ENCODE data around the gene MYH16.
"Not testable (repeated sequence)": the region's sequence is repeated elsewhere in the genome, so short reads cannot be mapped to it uniquely, and the experiment has no call there.

Gene MYH16

DNA sequence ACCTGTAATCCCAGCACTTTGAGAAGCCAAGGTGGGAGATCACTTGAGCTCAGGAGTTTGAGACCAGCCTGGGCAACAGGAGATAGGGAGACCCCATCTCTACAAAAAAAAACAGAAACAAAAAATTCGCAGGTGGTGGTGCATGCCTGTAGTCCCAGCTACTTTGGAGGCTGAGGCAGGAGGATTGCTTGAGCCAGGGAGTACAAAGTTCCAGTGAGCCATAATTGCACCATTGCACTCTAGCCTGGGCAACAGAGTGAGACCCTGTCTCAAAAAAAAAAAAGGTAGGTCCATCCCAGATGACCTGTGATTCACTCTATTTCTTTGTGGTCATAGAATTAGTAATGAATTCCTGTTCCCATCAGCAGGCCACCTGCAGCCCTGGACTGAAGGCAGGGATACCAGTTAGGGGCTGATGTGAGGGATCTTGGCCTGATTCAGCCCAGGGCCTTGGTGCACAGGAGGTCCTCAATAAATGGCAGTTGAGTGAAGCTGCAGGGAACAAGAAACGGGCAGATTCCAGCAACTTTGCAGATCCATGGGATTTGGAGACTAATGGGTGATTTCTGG lies at the start of gene MYH16:
Gene MYH16 (plus strand): TSS at position 364 of the 570 bp plus-strand sequence.
- no peak for DNase-seq

DNA sequence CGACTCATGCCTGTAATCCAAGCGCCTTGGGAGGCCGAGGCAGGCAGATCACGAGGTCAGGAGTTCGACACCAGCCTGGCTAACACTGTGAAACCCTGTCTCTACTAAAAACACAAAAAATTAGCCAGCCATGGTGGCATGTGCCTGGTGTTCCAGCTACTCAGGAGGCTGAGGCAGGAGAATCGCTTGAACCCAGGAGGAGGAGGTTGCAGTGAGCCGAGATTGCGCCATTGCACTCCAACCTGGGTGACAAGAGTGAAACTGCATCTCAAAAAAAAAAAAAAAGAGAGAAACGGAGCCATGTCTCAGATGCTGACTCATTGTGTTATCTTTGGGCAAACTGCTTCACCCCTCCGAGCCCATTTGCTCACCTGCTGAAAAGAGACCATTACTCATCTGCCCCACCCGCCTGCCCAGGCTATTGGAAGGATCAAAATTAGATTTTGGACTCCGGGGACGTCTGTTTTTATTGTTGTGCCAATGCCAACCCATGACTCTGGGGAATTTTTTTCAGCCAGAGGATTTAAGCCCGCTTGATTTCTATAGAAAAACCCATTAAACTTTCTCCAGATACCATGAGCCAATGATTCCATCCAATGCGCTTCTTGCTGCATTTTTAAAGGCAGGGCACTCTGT lies 48.3 kb upstream of the MYH16 start:
- not testable (repeated sequence) for DNase-seq

- DNase-seq: no peak
These were observed 47.8 kb upstream of the MYH16 start for GRCh38 chr7:99224899-99225265.

- DNase-seq: no peak
These were observed 43.4 kb upstream of the MYH16 start for GRCh38 chr7:99229234-99229633.

GRCh38 chr7:99232082-99232770 lies 40.4 kb upstream of the MYH16 start:
- DNase-seq: no peak

GRCh38 chr7:99232955-99233354 lies 39.7 kb upstream of the MYH16 start:
- DNase-seq: not testable (repeated sequence)

- no peak for DNase-seq
These were observed 38.5 kb upstream of the MYH16 start for GRCh38 chr7:99234185-99234584.

DNA sequence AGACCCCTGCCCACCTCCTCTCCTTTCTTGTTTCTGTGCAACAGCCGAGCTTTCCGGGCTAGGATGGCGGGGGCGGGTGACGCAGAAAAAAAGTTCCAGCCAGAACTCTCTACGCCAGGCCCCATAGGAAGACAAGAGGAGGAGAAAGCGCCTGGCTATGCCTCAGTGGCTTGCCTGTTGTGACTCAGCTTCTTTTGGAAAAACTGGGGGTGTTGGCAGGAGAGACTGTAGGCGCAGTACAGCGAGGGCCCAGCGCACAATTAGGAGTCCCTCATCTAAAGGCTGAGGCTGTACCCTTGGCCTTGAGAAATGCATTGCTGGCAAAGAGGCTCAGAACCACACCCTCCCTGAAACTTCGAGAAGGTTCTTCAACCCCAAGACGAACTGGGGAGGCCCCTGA lies 36.7 kb upstream of the MYH16 start:
- no peak for DNase-seq

GRCh38 chr7:99237876-99238275 lies 34.8 kb upstream of the MYH16 start:
- not testable (repeated sequence) for DNase-seq

GRCh38 chr7:99238558-99239341 lies 33.9 kb upstream of the MYH16 start:
- no peak for DNase-seq

DNA sequence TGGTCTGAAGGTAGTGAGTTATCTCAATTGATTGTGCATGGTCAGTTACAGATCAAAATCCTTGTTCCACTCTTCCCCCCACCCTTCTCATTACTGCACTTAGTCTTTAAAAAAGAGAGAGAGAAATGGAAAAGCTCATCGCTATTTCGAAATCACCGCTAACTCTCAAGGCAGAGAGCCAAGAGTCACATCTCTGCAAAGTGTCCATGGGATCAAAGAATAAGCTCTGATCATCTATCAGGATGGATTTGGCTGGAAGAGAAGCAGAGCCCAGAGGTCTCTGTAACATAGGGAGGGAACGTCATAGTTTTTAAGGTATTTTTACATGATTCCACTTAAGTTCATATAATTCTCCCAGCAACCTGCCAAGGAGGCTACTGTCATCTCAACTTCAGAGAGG lies 30.0 kb upstream of the MYH16 start:
- DNase-seq: no peak

DNA sequence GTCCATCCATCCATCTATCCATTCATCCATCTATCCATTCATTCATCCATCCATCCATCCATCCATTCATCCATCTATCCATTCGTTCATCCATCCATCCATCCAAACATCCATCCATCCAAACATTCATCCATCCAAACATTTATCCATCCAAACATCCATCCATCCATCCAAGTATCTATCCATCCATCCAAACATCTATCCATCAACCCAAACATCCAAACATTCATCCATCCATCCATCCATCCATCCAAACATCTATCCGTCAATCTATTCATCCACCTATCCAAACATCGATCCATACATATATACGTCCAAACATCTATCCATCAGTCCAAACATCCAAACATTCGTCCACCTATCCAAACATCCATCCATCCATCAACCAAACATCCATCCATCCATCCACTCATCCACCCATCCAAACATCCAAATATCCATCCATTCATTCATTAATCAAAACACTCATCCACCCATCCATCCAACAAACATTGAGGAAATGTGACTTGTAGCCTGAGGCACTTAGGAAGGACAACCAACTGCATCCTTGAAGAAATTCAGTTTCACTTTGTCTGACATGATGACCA lies 28.8 kb upstream of the MYH16 start:
- DNase-seq: no peak

DNA sequence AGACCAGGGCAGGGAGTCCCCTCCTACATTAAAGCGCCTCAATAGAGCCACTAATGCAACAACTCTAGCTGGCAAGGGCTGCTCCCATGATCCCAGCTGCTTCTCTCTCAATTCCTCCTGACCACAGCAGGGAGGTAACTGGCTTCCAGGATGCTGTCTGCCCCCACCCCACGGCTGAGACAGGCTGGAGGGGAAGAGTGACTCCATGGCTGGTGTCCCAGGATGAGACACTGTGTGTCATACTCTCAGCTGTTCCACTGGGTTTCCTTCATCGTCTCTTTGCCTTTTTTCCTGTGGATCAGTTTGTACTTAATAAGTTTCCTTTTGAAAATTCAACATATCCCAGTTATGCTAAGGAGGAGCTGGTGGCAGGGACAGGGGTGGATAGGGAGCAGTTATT lies 27.7 kb upstream of the MYH16 start:
- no peak for DNase-seq

GRCh38 chr7:99248391-99249095 lies 24.1 kb upstream of the MYH16 start:
- no peak for DNase-seq

- DNase-seq: no peak
These were observed 22.6 kb upstream of the MYH16 start for GRCh38 chr7:99249985-99250575.

GRCh38 chr7:99252166-99252895 lies 20.3 kb upstream of the MYH16 start:
- DNase-seq: no peak

DNA sequence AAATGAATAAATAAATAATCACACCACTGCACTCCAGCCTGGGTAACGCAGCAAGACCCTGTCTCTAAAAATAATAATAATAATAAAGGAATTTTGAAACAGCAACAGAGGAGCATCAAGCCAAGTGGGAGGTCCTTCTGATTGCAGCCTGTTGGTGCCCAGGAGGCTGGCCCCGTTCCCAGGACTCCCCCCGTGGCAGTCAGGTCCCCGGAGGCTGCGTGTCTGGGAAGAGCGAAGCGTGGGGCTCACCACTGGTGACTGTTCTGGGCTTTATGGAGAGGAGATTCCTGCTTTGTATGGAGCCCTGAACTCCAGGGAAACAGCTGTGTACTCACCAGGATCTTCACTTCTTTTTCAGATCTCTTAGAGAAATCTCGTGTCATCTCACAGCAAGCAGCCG lies 19.3 kb upstream of the MYH16 start:
- no peak for DNase-seq

GRCh38 chr7:99254390-99254789 lies 18.2 kb upstream of the MYH16 start:
- no peak for DNase-seq

DNA sequence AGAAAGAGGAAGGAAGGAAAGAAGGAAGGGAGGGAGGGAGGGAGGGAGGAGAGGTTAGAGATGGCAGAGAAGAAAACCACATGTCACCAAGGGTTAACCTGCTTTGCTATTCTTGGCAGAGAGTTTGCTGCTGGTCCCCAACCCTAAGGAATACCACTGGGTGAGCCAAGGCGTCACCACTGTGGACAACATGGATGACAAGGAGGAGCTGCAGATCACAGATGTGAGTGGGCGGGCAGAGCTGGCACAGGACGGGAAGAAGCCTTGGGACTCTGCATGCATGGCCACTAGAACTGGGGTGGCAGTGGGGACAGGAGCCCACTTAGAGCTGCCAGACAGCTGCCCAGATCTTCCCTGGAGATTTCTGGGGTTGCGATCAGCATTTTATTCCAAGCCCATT lies 17.2 kb upstream of the MYH16 start:
- DNase-seq: no peak

DNA sequence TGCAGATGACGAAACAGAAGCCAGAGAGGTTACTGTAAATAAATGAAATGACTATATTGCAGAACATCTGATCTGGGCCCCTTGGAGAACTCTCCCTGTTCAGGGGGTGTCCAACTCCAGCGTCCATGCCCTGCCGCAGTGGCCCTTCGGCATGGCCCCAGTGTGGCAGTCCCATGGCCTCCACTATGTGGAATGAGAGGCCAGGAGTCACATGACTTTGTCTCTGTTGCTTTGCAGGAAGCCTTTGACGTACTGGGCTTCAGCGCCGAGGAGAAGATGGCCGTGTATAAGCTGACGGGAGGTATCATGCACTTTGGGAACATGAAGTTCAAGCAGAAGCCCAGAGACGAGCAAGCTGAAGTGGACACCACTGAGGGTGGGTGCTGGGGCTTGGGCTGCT lies 15.6 kb upstream of the MYH16 start:
- no peak for DNase-seq

DNA sequence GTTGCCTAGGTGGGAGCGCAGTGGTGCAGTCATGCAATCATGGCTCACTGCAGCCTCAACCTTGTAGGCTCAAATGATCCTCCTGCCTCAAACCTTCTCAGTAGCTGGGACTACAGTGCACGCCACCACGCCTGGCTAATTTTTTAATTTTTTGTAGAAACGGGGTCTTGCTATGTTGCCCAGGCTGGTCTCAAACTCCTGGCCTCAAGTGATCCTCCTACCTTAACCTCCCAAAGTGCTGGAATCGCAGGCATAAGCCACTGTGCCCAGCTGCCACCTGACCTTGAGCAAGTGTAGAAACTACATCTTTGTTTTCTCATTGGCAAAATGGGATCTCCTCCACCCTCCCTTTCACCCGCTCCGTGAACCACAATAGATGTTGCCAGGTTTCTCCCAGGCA lies 15.0 kb upstream of the MYH16 start:
- DNase-seq: no peak

- no peak for DNase-seq
These were observed 14.1 kb upstream of the MYH16 start for GRCh38 chr7:99258501-99258900.

Measured in NCI-H446 (cell line).